D721Med (cell line): ENCODE data around the gene CCDC126.
"Not testable (repeated sequence)": the region's sequence is repeated elsewhere in the genome, so short reads cannot be mapped to it uniquely, and the experiment has no call there.

ENCODE experiments used
- DNase-seq: peaks from one replicate; pipeline ENCODE4 v3.0.0; 2011; ENCODE audit warnings: low spot score; ENCODE audit not compliant: insufficient read length
- FAIRE-seq: peaks from 2 replicates; lab custom pipeline; 2011; peaks lifted over from hg19 to GRCh38; lab: Jason Lieb, UNC
- CTCF ChIP-seq: IDR thresholded peaks from 2 replicates; pipeline ENCODE4 v1.5.1; 2012; ENCODE audit warnings: mild to moderate bottlenecking, control low read depth; ENCODE audit not compliant: insufficient read depth; ENCODE audit errors: missing control alignments

Gene CCDC126

GRCh38 chr7:23680414-23681405 is 83.5 kb downstream of the CCDC126 start:
- FAIRE-seq (no peak), DNase-seq (no peak)
- no peak for TF ChIP-seq CTCF

- not testable (repeated sequence) for FAIRE-seq, DNase-seq
Measured at GRCh38 chr7:23684041-23684440, 86.9 kb downstream of the CCDC126 start.

- no peak for TF ChIP-seq CTCF
- FAIRE-seq (no peak), DNase-seq (no peak)
Measured at GRCh38 chr7:23685731-23686130, 88.5 kb downstream of the CCDC126 start.

- DNase-seq (no peak), FAIRE-seq (no peak)
- no peak for TF ChIP-seq CTCF
Measured at GRCh38 chr7:23687011-23687410, 89.8 kb downstream of the CCDC126 start.

- DNase-seq = no peak
- FAIRE-seq = no peak
- no peak for TF ChIP-seq CTCF
Measured at GRCh38 chr7:23689165-23689564, 92.0 kb downstream of the CCDC126 start.

GRCh38 chr7:23691320-23691719 is 94.1 kb downstream of the CCDC126 start:
- no peak for TF ChIP-seq CTCF
- FAIRE-seq (no peak), DNase-seq (no peak)

- FAIRE-seq = no peak
- DNase-seq = no peak
- no peak for TF ChIP-seq CTCF
Measured at GRCh38 chr7:23693224-23693623, 96.0 kb downstream of the CCDC126 start.
